ENCODE measurements around the gene DAP. TPM values are rescaled to one million over a fixed set of nuclear protein-coding genes. Genes with fewer than 3 reads are reported as not detected.

DAP gene
- total and polyA plus RNA-seq, 2 of the 13 experiments (the other 11 are each of a cell fraction or from before 2014, with no cell fraction given), result 22.0 to 57.5 TPM

GRCh38 chr5:10700516-10700915, 60.5 kb downstream of the DAP start:
- H3K79me2 ChIP-seq (ENCODE audit: insufficient read depth, low read length), result peaks cover 5% of the 10 kb centered on the region
- H3K9ac ChIP-seq (ENCODE audit: insufficient read depth, low read depth, low read length), result no peak overlapping the region
- FAIRE-seq (no peak), ATAC-seq (no peak), DNase-seq (ENCODE audit: low spot score) (no peak)
- TF ChIP-seq E2F5 (CRISPR knock-in tag; conservative IDR thresholded peaks at IDR 0.05) (no peak), ZNF136 (CRISPR knock-in tag; IDR thresholded peaks at IDR 0.05; ENCODE audit: low read depth) (no peak), ZNF292 (CRISPR knock-in tag; IDR thresholded peaks at IDR 0.05; ENCODE audit: borderline replicate concordance, low read depth) (no peak), ZBTB37 (CRISPR knock-in tag; IDR thresholded peaks at IDR 0.05) (no peak), ZNF879 (CRISPR knock-in tag; IDR thresholded peaks at IDR 0.05) (no peak), RAD21 (CRISPR knock-in tag; IDR thresholded peaks at IDR 0.05) (no peak), CHD4 (IDR thresholded peaks at IDR 0.05; ENCODE audit: borderline replicate concordance, low read length) (no peak), ELF3 (CRISPR knock-in tag; IDR thresholded peaks at IDR 0.05) (no peak), ZNF788 (CRISPR knock-in tag; IDR thresholded peaks at IDR 0.05; ENCODE audit: borderline replicate concordance) (no peak), NFYC (CRISPR knock-in tag; IDR thresholded peaks at IDR 0.05) (no peak), MTF2 (CRISPR knock-in tag; IDR thresholded peaks at IDR 0.05; ENCODE audit: borderline replicate concordance) (no peak), ZEB1 (IDR thresholded peaks at IDR 0.05; ENCODE audit: insufficient replicate concordance, low read depth) (no peak), ZNF558 (CRISPR knock-in tag; IDR thresholded peaks at IDR 0.05; ENCODE audit: borderline replicate concordance) (no peak), TARDBP (CRISPR knock-in tag; IDR thresholded peaks at IDR 0.05) (no peak), ZNF747 (CRISPR knock-in tag; IDR thresholded peaks at IDR 0.05; ENCODE audit: borderline replicate concordance) (no peak), TBL1XR1 (IDR thresholded peaks at IDR 0.05; ENCODE audit: borderline replicate concordance, low read length, partially characterized antibody) (no peak), CBX2 (IDR thresholded peaks at IDR 0.05; ENCODE audit: low read depth, low read length) (no peak), CBX2 (CRISPR knock-in tag; IDR thresholded peaks at IDR 0.05; ENCODE audit: low read depth) (no peak), SALL2 (CRISPR knock-in tag; IDR thresholded peaks at IDR 0.05) (no peak)
- in situ Hi-C loops (cut with HindIII; ENCODE audit: extremely low pct_ligation_motif_present, low pct_unique_long_range_greater_than_20kb) (no loop called here), intact Hi-C loops (cut with micrococcal nuclease; ENCODE audit: unreplicated experiment) (no loop called here)
- H3K4me3 ChIP-seq (replicated peaks in 1 of 3; ENCODE audit: insufficient read depth in 1 of 3, low read depth in 2 of 3, low read length in 3 of 3), result no peak overlapping the region
- H2AFZ ChIP-seq (ENCODE audit: low read length), result no peak overlapping the region
- BruUV-seq (replicated peaks), result no TSS peak
- 94% methylated on average over 6 of the region's 7 CpGs for WGBS (ENCODE audit: low lambda C conversion rate)
- no peaks in the 10 kb centered on the region for H3K4me1 ChIP-seq (ENCODE audit: insufficient read depth, low read length)
- POLR2A ChIA-PET, result no interaction called here
- H3K27ac ChIP-seq (ENCODE audit: extremely low read length, insufficient read depth, low read length), result no peak overlapping the region
- H3K4me2 ChIP-seq (ENCODE audit: low read depth, low read length), result no peak overlapping the region
- H3K27me3 ChIP-seq (ENCODE audit: control insufficient read depth in 1 of 2, insufficient read depth in 2 of 2, low read length in 2 of 2), result no peaks in the 10 kb centered on the region
- H3K36me3 ChIP-seq (replicated peaks in 1 of 2; ENCODE audit: control insufficient read depth in 1 of 2, insufficient read depth in 2 of 2, low read length in 2 of 2), result peaks cover 15 to 50% of the 10 kb centered on the region in 2 experiments
- peaks cover 31% of the 10 kb centered on the region for H4K20me1 ChIP-seq (ENCODE audit: insufficient read depth, low read length)
- CTCF ChIA-PET (ENCODE audit: low intra/inter-chr PET ratio, low total read pairs), result no interaction called here
- no peaks in the 10 kb centered on the region for H3K9me3 ChIP-seq (ENCODE audit: low read length)

Measured in HepG2 (cell line).